NB4 (cell line): ENCODE measurements around the gene FGD2.

Experiments
- POLR2A ChIP-seq: IDR thresholded peaks from 2 replicates; pipeline ENCODE4 v1.6.1; 2011; ENCODE audit warnings: mild to moderate bottlenecking; ENCODE audit not compliant: insufficient read length; ENCODE audit errors: extremely low read depth
- TF ChIP-seq, protein P1 (sequence below): IDR thresholded peaks from one replicate; pipeline ENCODE4 v1.5.1; 2012; ENCODE audit warnings: low read depth, low read length

DNA sequence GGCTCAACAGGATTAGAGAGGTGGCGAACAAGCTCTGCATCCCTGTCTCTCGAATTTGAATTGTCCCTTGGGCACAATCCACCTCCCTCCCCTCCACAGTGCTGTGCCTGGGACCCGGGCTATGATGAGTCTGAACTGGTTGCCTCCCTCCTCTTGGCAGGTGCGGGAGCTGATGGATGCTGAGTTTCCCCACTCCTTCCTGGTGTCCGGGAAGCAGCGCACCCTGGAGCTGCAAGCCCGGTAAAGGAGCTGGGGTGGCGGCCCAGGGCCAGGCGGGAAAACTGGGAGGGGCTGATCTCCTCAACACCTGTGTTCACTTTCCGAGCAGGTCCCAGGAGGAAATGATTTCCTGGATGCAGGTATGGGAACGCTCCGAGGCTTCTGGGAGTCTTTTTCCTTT, 14.9 kb downstream of the FGD2 start:
- TF ChIP-seq, protein P1, sequence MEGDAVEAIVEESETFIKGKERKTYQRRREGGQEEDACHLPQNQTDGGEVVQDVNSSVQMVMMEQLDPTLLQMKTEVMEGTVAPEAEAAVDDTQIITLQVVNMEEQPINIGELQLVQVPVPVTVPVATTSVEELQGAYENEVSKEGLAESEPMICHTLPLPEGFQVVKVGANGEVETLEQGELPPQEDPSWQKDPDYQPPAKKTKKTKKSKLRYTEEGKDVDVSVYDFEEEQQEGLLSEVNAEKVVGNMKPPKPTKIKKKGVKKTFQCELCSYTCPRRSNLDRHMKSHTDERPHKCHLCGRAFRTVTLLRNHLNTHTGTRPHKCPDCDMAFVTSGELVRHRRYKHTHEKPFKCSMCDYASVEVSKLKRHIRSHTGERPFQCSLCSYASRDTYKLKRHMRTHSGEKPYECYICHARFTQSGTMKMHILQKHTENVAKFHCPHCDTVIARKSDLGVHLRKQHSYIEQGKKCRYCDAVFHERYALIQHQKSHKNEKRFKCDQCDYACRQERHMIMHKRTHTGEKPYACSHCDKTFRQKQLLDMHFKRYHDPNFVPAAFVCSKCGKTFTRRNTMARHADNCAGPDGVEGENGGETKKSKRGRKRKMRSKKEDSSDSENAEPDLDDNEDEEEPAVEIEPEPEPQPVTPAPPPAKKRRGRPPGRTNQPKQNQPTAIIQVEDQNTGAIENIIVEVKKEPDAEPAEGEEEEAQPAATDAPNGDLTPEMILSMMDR = no peak
- no peak for TF ChIP-seq POLR2A
